HFF-Myc (cell line): ENCODE results near the gene CRAT.

Experiments
- DNase-seq: peaks from one replicate; pipeline ENCODE4 v3.0.0-alpha.2; 2011; ENCODE audit warnings: low read depth; ENCODE audit errors: extremely low read depth
- H3K4me3 ChIP-seq: replicated peaks from 2 replicates; pipeline ENCODE4 v1.5.1; 2011; ENCODE audit warnings: low read depth, mild to moderate bottlenecking, control low read depth, low read length
- TF ChIP-seq, protein P1 (sequence below): IDR thresholded peaks from 2 replicates; pipeline ENCODE4 v1.5.1; 2012; ENCODE audit warnings: mild to moderate bottlenecking, low read depth, low read length, control low read depth; ENCODE audit errors: missing control alignments

The CRAT gene

DNA sequence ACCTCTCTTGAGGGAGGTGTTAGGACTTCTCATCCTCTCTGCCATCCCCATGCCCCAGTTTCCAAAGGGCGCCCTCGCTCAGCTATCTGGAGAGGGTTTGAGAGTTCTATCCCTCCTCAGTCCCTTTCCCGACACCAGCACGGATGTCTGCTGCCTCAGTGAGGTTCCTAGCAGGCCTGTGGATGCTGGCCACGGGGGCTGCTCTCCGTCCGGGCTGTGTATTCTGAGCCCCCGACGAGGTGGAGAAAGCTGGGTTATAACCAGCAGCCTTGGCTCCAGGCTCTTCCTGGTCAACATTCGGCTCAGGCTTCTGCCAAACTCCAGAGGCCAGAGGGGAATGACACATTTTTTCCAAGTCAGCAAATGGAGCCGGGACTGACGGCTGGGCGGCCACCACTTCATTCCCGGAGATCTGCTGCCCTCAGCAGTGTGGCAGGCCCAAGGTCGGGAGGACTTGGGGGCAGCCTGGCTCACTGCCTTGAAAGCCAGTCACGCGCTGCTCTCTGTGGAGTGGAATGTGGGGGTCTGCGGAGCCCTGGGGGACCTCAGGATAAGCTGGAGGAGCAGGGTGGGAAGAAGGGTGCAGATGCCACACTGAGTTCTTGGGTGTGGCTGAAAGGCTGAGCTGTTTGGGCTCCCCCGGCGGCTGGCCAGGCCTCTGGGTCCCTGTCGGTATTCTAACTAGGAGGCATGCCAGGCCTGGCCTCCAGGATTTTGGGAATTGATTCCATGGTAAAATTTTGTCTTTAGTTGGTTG is 28.1 kb upstream of the CRAT start:
- DNase-seq: no peak
- H3K4me3 ChIP-seq: no peak overlapping the region
- TF ChIP-seq, protein P1, sequence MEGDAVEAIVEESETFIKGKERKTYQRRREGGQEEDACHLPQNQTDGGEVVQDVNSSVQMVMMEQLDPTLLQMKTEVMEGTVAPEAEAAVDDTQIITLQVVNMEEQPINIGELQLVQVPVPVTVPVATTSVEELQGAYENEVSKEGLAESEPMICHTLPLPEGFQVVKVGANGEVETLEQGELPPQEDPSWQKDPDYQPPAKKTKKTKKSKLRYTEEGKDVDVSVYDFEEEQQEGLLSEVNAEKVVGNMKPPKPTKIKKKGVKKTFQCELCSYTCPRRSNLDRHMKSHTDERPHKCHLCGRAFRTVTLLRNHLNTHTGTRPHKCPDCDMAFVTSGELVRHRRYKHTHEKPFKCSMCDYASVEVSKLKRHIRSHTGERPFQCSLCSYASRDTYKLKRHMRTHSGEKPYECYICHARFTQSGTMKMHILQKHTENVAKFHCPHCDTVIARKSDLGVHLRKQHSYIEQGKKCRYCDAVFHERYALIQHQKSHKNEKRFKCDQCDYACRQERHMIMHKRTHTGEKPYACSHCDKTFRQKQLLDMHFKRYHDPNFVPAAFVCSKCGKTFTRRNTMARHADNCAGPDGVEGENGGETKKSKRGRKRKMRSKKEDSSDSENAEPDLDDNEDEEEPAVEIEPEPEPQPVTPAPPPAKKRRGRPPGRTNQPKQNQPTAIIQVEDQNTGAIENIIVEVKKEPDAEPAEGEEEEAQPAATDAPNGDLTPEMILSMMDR: no peak

GRCh38 chr9:129138144-129138462 is 27.5 kb upstream of the CRAT start:
- TF ChIP-seq, protein P1: no peak
- DNase-seq: no peak
- H3K4me3 ChIP-seq: no peak overlapping the region

- no peak for DNase-seq
- TF ChIP-seq, protein P1: no peak
- no peak overlapping the region for H3K4me3 ChIP-seq
Observed at GRCh38 chr9:129137292-129138143, 26.9 kb upstream of the CRAT start.

DNA sequence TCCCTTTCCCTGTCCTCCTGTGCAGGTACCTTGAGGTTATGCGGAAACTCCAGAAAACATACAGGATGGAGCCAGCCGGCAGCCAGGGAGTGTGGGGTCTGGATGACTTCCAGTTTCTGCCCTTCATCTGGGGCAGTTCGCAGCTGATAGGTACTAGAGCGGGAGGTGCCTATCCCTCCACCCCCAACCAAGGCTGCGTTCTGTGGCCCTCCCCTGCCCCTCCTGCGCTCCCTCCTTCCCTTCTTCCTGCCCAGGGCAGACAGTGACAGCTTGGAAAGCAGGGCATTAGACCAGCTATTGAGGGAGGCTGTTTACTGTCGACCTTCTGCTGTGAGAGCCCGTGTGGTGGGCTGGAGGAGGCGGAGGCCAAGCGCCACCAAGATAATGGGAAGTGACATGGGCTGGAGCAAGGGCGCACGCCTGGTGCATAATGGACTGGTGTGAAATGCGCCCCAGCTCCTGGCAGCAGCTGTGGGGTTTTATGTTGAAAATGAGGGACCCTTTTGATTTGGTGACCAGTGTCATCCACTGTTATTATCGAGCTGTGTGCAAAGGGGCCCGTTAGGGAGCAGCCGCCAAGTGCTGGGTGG is 25.9 kb upstream of the CRAT start:
- H3K4me3 ChIP-seq: no peak overlapping the region
- TF ChIP-seq, protein P1: no peak
- DNase-seq: no peak

DNA sequence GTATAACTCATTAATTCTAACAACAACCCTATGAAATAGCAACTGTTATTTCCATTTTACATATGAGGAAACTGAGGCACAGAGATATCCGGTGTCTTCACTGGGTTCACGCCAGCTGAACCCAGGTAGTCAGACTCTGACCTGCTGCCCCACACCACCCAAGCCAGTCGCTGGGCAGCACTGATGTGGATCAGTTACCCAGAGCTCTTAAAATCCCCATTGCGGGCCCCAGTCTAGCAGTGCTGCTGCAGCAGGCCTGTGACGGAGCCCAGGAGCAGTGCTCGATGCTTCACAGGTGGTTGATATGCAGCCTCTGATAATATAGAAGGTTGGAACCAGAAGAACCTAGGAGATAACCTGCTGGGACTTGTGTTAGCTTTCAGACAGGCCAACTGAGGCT is 24.9 kb upstream of the CRAT start:
- DNase-seq: no peak
- no peak overlapping the region for H3K4me3 ChIP-seq
- TF ChIP-seq, protein P1: no peak

- DNase-seq: no peak
- no peak overlapping the region for H3K4me3 ChIP-seq
- TF ChIP-seq, protein P1: no peak
Observed at GRCh38 chr9:129133082-129133481, 22.5 kb upstream of the CRAT start.
